Panc1 (cell line): ENCODE data around the gene DCP1A. TPM values are rescaled to one million over a fixed set of nuclear protein-coding genes. Genes with fewer than 3 reads are reported as not detected.

Experiments used
- ATAC-seq: fragments of 200-7000 bp; cut with Tn5 transposase; 2 replicates; pipeline ENCODE4 v1.9.1; 2020; ENCODE audit warnings: mild to moderate bottlenecking, moderate library complexity
- BruUV-seq: library from RNA; stranded (reverse); fragments of 400-500 nt; replicated peaks from 2 replicates; lab custom pipeline; 2021; lab: Mats Ljungman, UMichigan
- CTCF ChIA-PET: fragments of 300-600 bp; sonication (Branson Sonifier 250); formaldehyde crosslinking; loops from one replicate; lab custom pipeline; 2022; ENCODE audit warnings: antibody characterized with exemption; lab: Charles Lee
- POLR2A ChIA-PET: fragments of 300-600 bp; sonication (Branson Sonifier 250); formaldehyde crosslinking; loops from one replicate; lab custom pipeline; 2022; ENCODE audit warnings: antibody characterized with exemption; lab: Charles Lee
- DNase-seq: peaks from one replicate; pipeline ENCODE4 v3.0.0-alpha.2; 2010; ENCODE audit warnings: low read depth, low spot score
- H3K27ac ChIP-seq: 2 replicates; pipeline ENCODE4 v1.5.1; 2011; ENCODE audit warnings: mild to moderate bottlenecking, low read length, inconsistent platforms
- H3K27me3 ChIP-seq: fragments of 200-500 bp; sonication (Bioruptor generic); 2 replicates; pipeline ENCODE4 v1.6.0; 2014; ENCODE audit warnings: low read length, inconsistent platforms; ENCODE audit not compliant: control insufficient read depth, insufficient read depth
- H3K36me3 ChIP-seq: fragments of 200-500 bp; sonication (Bioruptor generic); 2 replicates; pipeline ENCODE4 v1.5.1; 2014; ENCODE audit warnings: inconsistent platforms, mild to moderate bottlenecking, low read length, moderate library complexity; ENCODE audit not compliant: control insufficient read depth, insufficient read depth
- H3K4me1 ChIP-seq: 2 replicates; pipeline ENCODE4 v1.5.1; 2011; ENCODE audit warnings: inconsistent platforms, mild to moderate bottlenecking, low read length, moderate library complexity; ENCODE audit not compliant: control insufficient read depth, insufficient read depth
- H3K4me3 ChIP-seq, 2 experiments: 2 replicates each; pipeline ENCODE4 v1.5.1; 2011 to 2012; ENCODE audit warnings: low read depth in 2 of 2, low read length in 2 of 2, mild to moderate bottlenecking in 2 of 2, inconsistent platforms in 1 of 2, moderate library complexity in 1 of 2
- H3K9me3 ChIP-seq: fragments of 200-500 bp; sonication (Bioruptor generic); 2 replicates; pipeline ENCODE4 v1.5.1; 2014; ENCODE audit warnings: low read depth, mild to moderate bottlenecking, inconsistent platforms, low read length, moderate library complexity; ENCODE audit not compliant: control insufficient read depth, insufficient read depth
- CTCF ChIP-seq: fragments of 450-650 bp; IDR thresholded peaks from 2 replicates; pipeline ENCODE4 v1.5.1; 2017; ENCODE audit warnings: mild to moderate bottlenecking
- POLR2AphosphoS5 ChIP-seq: IDR thresholded peaks from 2 replicates; pipeline ENCODE4 v1.6.1; 2012; ENCODE audit warnings: mild to moderate bottlenecking, low read depth, low read length, moderate library complexity
- REST ChIP-seq, 2 experiments: IDR thresholded peaks; 2 replicates each; pipeline ENCODE4 v1.6.1; 2011 to 2012; ENCODE audit warnings: low read depth in 2 of 2, control low read depth in 1 of 2, low read length in 1 of 2, mild to moderate bottlenecking in 1 of 2, moderate library complexity in 1 of 2; ENCODE audit not compliant: insufficient read depth in 1 of 2
- SIN3A ChIP-seq: IDR thresholded peaks from 2 replicates; pipeline ENCODE4 v1.6.1; 2012; ENCODE audit warnings: low read depth, mild to moderate bottlenecking, low read length, moderate library complexity, borderline replicate concordance; ENCODE audit not compliant: insufficient read depth
- TCF7L2 ChIP-seq: IDR thresholded peaks from 2 replicates; pipeline ENCODE4 v1.6.1; 2011; ENCODE audit warnings: mild to moderate bottlenecking, low read depth, low read length, inconsistent platforms
- in situ Hi-C: cut with HindIII; loops from 2 replicates; pipeline ENCODE4 v1.10.0; 2016; ENCODE audit warnings: low sequenced_read_pairs, low pct_unique_long_range_greater_than_20kb
- intact Hi-C: fragments of 100-400 bp; cut with micrococcal nuclease; formaldehyde crosslinking; loops from one replicate; pipeline ENCODE4 v1.10.0; 2022; ENCODE audit not compliant: unreplicated experiment
- total RNA-seq: library from RNA; stranded (reverse); gene quantifications from one replicate; pipeline ENCODE4 v1.2.1, GENCODE V29; 2021; ENCODE audit not compliant: unreplicated experiment

The DCP1A gene
- total RNA-seq, 1 experiment from 2014 or later, result 14.4 TPM

GRCh38 chr3:53252096-53252946 is 95.0 kb downstream of the DCP1A start:
- Histone ChIP-seq H3K4me3 (peak overlapping the region; percentile 84 to 89; a peak in 3 of 4 replicates), H3K9me3 (no peaks in the 10 kb centered on the region), H3K4me1 (peaks cover 32% of the 10 kb centered on the region), H3K27ac (peak overlapping the region; percentile 29; the same call in 1 of the 2 replicates), H3K36me3 (peaks cover 3% of the 10 kb centered on the region; the same call in 1 of the 2 replicates), H3K27me3 (no peaks in the 10 kb centered on the region)
- TF ChIP-seq REST (IDR thresholded peaks at IDR 0.05; ENCODE audit: insufficient read depth in 1 of 2, low read depth in 2 of 2, low read length in 1 of 2) (no peak), SIN3A (no peak), CTCF (no peak), TCF7L2 (no peak), POLR2AphosphoS5 (no peak)
- DNase-seq (no peak), ATAC-seq (no peak)
- BruUV-seq, result TSS peak; percentile 72
- POLR2A ChIA-PET, result interaction anchor here (0.7 kb wide), 2 partner anchors 8 to 120 kb away, joined by 3 to 4 read pairs; no protein-coding TSS in a partner anchor
- in situ Hi-C loops (no loop called here), intact Hi-C loops (no loop called here)
- CTCF ChIA-PET, result no interaction called here

GRCh38 chr3:53250881-53251605 is 96.3 kb downstream of the DCP1A start:
- CTCF ChIA-PET, result interaction anchor here (0.6 to 0.9 kb wide), 2 partner anchors 18 to 24 kb away, joined by 3 to 13 read pairs; no protein-coding TSS in a partner anchor
- POLR2A ChIA-PET, result no interaction called here
- no peak for DNase-seq
- Histone ChIP-seq H3K27me3 (no peaks in the 10 kb centered on the region), H3K4me1 (peaks cover 32% of the 10 kb centered on the region), H3K4me3 (peak overlapping the region in 1 of 2 experiments; percentile 27; a peak in 2 of 4 replicates), H3K27ac (0 out of 2 replicates have a peak overlapping the region, but pooled peaks have one; percentile 34), H3K9me3 (no peaks in the 10 kb centered on the region), H3K36me3 (peaks cover 3% of the 10 kb centered on the region; the same call in 1 of the 2 replicates)
- BruUV-seq, result no TSS peak
- no peak for ATAC-seq
- in situ Hi-C loops (no loop called here), intact Hi-C loops (no loop called here)
- TF ChIP-seq TCF7L2, result no peak
- no peak for TF ChIP-seq CTCF
